Inflammatory macrophage treated with lipopolysaccharide for 1 hour (primary cell): Measurements from ENCODE around the gene METTL27.

ENCODE experiments used
- DNase-seq, 2 donors: peaks; one replicate each; pipeline ENCODE4 v3.0.0-alpha.2; 2020 to 2022

METTL27 gene

DNA sequence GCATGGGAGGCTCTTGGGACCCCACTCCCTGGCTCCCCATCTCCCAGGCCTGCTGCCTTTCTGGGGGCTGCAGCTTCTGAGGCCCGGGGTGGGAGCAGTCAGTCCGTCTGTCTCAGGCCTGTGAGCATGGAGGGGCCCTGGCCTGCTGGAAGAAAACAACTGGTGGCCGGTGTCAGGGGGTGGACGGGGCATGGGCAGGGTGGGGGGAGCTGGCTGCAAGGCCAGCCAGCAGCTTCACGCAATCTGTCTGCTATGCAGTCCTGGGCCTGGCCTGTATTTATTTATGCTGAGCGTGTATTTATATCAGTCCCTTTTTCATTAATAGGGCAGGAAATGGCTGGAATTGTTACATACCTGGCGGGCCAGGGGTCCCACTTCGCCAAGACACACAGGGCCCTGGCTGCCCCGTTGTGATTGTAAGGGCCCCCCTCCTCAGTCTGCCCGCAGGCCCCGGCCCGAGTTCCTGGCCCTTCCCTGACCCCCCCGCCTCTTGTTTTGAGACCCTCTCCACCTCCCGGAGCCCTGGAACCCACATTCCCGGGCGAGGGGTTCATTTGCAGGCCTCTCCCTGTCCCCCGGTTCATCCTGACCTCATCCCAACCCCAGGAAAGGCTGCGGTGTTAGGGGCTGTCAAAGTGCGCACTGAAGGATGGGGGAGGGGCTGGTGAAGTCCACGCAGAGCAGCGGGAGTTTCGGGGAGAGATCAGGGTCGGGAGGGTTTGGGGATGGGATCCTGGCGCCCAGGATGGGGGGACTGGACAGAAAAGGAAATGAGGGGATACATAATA lies 26.9 kb upstream of the METTL27 start:
- no peak for DNase-seq

DNA sequence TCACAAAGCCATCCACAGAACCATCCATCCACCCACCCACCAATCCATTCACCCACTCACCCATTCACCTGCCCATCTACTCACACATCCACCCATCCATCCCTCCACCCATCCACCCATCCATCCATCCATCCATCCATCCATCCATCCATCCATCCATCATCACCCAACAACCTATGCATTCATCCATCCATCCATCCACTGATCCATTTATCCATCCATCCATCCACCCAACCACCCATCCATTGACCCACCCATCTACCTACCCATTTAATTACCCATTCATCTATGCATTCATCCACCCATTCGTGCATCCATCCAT lies 24.1 kb upstream of the METTL27 start:
- DNase-seq = no peak

DNA sequence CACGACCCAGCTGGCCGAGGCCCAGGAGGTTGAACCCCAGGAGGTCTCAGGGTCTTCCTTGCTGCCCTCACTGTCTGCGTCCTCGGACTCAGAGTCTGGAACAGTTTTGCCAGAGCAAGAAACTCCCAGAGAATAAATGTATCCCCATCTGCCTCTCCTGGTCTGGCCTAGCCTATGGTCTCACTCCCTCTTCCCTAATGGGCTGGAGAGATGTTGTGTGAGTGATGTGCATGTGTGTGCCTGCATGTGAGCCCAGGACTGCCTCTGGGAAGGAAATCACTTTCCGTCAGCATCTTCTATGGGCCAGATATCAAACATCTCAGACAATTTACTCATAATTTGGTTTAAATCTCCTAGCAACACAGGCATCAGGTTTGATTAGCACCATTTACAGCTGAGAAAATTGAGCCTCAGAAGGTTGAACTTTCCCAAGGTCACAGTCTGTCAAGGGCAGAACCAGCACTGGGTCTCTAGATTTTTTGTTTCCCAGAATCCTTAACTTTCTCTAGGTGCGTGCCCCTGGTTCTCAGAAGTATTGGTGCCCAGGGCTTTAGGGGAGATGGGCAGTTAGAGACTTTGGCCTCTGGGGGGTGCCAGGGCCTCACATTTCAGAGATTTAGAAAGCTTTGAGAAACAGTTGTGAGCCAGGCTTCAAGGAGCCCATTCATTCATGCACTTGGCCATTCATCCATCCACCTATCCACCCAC lies 23.6 kb upstream of the METTL27 start:
- peak; percentile 38 to 73 for DNase-seq

DNA sequence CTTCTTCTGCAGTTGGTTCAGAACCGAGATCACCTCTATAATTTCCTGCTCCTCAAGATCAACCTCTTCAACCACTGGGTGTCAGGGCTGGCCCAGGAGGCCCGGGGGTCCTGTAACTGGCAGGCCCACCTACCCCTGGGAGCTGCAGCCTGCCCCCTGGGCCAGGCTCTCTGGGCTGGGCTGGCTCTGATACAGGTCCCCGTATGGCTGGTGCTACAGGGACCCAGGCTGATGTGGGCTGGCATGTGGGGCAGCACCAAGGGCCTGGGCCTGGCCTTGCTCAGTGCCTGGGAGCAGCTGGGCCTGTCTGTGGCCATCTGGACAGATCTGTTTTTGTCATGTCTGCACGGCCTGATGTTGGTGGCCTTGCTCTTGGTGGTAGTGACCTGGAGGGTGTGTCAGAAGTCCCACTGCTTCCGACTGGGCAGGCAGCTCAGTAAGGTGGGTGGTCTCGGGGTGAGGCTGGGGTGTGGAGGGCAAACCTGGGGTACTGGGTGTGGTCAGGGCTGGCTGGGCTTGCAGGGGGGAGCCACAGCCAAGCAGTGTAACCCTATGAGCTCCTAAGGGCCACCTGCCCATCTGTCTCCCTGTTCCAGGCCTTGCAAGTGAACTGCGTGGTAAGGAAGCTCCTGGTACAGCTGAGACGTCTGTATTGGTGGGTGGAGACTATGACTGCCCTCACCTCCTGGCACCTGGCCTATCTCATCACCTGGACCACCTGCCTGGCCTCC lies 22.8 kb upstream of the METTL27 start:
- DNase-seq = no peak

DNA sequence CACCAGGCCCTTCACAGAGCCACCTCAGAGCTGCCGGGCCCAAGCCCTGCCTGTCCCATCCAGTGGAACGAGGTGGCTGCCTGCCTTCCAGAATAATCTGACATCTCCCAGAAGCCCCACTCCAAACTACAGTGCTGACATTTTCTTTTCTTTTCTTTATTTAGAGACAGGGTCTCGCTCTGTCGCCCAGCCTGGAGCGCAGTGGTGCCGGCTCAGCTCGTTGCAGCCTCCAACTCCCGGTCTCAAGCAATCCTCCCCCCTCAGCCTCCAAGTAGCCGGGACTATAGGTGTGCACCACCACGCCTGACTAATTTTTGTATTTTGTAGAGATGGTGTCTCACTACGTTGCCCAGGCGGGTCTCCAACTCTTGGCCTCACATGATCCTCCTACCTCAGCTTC lies 19.0 kb upstream of the METTL27 start:
- no peak for DNase-seq

DNA sequence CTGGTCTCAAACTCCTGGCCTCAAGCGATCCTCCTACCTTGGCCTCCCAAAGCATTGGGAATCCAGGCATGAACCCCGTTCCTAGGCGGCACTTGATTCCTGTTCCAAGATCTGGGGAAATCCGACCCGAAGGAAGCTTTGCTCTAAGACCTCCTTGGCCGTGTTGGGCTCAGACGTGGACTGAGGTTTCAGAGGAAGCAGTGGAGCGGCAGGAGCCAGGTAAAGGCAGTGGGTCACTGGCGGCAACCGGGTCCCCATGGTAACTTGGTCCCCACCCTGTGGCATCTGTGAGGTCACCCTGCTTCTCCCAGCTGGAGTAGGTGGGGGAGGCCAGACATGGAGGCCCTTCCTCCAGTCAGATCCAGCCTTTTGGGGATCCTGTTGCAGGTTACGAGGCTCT lies 18.5 kb upstream of the METTL27 start, which contains the start of gene TMEM270:
TMEM270 (plus strand) TSS at position 301 of the 400 bp plus-strand sequence; CDS start at position 337, 36 bp downstream.
- DNase-seq = no peak

DNA sequence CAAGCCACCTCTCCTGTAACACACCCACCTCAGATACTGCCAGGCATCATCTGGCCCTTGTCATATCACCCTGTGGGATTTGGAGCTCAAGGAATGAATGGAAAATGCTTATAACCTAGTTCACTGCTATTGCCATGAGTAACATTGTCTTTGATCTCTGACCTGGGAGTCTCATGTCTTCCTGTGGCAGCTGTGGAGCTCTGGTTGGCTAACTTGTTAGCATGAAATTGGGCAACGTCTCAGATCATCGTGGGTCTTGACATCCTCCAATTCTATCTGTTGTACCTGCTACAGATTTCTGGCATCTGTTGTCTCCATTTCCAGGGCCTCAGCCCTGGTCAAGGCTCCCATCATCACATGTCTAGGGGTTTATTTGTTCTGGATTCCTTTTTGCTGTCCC lies 16.5 kb upstream of the METTL27 start:
- no peak for DNase-seq

DNA sequence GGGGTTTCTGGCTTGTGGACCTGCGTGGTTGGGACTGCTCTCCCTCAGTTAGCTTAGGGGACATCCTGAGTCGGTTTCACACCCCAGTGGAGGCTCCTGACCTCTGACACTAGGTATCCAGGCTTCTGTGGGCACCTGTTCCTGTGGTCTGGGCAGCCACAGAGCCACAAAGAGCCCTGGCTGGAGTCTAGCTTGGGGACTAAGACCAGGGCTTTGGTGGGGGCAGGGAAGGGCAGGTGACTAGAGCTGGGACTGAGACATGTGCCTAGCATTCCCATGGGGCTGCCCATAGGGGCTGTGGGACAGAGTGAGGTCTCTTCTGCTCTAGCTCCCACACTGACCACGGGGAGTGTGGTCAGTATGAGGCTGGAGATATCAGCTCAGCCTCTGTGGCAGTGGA lies 14.6 kb upstream of the METTL27 start:
- no peak for DNase-seq

DNA sequence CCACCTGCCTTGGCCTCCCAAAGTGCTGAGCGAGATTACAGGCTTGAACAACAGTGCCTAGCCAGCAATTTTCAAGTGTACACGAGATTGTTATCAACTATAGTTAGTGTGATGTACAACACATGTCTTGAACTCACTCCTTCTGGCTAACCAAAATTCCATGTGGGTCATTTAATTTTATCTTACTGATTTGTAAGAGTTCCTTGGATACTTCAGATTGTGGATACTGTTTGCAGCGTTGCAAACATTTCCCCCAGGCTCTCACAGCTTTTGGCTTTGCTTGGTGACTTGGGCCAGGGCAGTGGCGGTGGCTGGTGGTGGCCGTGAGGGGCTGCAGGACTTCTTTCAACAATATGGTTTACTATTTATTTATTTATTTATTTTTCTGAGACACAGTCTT lies 10.2 kb upstream of the METTL27 start:
- no peak for DNase-seq

DNA sequence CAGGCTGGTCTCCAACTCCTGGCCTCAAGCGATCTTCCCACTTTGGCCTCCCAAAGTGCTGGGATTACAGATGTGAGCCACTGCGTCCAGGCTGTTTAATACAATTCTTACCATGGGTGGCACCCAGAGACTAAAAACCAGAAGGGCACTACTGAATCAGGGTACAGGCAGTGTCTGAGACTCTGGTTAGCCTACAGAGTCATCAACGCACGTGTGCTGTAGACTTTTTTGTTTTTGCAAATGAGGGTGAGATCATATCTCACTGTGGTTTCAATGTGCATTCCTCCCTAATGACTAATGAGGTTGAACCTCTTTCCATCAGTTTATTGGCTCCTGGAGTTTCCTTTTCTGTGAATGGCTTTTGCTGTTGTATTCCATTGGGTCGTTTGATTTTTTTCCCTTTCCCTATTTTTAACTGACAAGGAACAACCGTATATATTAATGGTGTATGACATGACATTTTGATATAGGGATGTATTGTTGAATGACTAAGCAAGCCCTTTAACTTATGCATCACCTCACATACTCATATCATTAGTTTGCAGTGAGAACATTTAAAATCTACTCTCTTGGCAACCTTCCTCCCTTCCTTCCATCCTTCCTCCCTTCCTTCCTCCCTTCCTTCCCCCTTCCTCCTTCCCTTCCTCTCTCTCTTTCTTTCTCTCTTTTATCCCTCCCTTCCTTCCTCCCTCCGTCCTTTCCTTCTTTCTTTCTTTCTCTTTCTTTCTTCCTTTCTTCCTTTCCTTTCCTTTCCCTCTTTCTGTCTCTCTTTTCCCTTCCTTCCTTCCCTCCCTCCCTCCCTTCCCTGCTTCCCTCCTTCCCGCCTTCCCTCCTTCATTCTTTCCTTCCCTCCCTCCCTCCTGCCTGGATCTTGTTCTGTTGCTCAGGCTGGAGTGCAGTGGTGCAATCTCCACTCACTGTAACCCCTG lies 9.4 kb upstream of the METTL27 start:
- DNase-seq = peak; percentile 70 to 83

DNA sequence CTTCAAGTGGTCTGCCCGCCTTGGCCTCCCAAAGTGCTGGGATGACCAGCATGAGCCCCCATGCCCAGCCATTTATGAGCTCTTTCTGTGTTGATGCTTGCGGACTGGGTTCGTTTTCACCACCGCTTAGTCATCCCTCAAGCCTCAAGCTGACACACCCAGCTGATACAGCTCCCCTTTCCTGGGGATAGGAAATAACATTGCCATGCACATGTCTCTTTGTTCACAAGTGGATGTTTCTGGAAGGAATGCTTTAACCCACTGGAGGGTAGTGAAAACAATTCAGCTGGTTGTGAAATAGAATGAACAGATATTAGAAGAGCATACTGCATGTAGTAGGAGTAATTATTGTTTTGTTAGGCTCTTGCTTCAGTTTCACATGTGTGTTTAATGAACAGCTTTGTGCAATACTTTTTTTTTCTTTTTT lies 8.5 kb upstream of the METTL27 start:
- DNase-seq = peak; percentile 45 to 48

DNA sequence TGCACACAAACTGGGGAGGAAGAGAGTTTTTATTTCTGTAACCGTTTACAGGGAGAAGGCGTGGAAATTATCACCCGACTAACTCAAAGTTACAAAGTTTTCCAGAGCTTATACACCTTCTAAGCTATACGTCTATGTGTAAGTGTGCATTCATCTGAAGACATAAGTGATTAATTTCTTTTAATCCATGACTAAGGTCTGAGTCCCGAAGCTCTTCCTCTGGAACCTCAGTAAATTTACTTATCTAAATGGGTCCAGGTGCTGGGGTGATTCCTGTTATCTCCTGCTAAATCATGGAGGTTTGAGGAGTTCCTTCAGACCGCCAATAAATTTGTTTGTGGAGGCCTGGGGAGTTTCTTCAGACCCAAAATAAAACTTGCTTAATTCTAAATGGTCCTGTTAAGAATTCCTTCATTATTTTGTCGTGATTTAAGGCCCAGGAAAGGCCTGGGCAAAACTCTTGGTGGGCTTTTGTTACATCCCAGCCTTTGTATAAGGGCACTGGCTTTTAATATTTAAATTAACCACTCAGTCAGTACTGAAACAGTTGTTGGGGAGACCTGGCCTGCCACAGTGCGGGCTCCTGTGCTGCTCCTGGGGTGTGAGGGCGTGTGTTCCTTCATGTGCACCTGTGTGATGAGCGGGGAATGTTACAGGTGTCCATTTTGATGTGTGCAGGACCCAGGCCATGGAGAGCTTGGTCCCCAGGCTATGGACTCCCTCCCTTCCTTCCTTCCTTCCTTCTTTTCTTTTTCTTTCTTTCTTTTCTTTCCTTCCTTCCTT lies 5.8 kb upstream of the METTL27 start:
- no peak for DNase-seq

DNA sequence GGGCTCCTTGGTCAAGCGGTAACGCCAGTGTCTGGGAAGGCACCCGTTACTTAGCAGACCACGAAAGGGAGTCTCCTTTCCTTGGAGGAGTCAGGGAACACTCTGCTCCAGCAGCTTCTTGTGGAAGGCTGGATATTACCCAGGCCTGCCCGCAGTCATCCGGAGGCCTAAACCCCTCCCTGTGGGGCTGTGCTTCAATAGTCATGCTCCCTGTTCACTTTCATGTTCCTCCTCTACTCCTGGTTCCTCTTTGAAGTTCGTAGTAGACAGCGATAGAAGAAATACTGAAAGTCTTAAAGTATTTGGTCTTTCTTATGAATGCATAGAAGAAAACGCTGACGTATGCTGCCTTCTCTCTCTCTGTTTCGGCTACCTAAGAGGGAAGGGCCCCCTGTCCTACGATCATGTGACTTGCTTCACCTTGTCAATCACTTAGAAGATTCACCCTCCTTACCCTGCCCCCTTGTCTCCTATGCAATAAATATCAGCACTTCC lies 3.4 kb upstream of the METTL27 start:
- DNase-seq = peak; percentile 71

DNA sequence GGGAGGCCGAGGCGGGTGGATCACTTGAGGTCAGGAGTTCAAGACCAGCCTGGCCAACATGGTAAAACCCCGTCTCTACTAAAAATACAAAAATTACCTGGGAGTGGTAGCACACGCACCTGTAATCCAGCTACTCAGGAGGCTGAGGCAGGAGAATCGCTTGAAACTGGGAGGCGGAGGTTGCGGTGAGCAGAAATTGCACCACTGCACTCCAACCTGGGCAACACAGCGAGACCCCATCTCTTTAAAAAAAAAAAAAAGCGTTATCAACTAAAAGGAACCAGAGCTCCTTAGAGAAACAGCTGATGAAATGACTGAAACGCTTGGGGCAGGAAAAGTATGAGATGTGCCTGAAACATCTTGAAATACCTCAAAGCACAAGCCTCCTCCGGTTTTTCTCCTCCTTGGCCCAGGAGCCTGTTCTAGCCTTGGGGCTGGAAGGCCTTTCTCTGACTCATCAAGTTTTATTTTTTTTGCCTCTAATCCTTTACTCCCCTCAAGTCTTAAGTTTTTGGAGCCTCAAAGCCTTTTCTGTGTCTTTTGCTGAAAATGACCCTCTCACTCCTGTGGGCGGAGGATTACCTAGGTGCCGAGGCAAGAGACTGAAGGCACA lies 2.6 kb upstream of the METTL27 start:
- DNase-seq = no peak

DNA sequence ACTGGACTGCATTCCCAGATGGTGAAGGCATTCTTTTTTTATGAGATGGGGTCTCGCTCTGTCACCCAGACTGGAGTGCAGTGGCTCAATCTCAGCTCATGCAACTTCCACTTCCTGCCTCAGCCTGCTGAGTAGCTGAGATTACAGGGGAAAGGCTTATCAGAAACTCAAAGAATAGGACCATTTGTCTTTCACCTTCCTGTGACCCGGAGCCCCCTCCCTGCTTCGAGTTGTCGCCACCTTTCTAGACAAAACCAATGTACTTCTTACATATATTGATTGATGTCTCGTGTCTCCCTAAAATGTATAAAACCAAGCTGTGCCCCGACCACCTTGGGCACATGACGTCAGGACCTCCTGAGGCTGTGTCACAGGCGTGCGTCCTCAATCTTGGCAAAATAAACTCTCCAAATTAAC lies 1.8 kb upstream of the METTL27 start:
- DNase-seq = no peak

DNA sequence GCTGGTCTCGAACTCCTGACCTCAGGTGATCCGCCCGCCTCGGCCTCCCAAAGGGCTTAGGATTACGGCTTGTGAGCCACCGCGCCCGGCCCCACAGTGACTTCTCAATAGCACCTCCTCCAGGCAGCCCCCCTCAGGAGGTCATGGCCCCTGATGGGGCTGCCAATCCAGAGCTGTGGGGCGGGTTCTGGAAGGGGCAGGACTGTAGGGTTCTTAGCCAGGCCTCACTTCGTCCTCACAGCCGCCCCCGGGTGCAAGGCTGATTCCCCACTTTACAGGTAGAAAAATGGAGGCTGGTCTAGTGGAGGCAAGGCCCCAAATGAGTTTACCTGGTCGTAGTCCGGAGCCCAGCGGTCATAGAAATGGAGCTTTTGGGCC lies 638 bp downstream of the METTL27 start:
- DNase-seq = no peak

DNA sequence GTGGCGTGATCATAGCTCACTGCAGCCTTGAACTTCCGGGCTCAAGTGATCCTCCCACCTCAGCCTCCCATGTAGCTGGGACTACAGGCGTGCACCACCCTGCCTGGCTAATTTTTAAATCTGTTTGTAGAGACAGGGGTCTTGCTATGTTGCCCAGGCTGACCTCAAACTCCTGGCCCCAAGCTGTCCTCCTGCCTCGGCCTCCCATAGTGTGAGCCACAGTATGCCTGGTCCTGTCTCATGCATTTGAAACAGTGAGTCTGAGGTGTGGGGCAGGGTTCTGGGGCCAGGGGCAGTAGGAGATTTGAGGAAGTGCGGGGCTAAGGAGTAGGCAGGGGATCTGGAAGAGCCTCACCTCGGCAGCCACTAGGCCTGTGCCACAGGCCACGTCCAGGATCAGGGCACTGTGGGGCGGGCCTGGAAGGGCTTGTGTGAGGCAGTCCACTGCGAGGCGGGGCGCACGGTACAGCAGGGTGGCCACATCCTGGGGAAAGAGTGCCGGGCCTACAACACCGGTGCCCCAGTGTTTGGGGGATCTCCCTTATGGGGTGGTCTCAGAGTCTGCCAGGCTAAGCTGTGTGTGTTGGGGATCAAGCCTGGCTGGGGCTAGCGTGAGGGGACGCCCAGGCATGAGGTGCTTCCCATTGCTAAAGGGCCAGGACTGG lies 1.5 kb downstream of the METTL27 start:
- DNase-seq = no peak

DNA sequence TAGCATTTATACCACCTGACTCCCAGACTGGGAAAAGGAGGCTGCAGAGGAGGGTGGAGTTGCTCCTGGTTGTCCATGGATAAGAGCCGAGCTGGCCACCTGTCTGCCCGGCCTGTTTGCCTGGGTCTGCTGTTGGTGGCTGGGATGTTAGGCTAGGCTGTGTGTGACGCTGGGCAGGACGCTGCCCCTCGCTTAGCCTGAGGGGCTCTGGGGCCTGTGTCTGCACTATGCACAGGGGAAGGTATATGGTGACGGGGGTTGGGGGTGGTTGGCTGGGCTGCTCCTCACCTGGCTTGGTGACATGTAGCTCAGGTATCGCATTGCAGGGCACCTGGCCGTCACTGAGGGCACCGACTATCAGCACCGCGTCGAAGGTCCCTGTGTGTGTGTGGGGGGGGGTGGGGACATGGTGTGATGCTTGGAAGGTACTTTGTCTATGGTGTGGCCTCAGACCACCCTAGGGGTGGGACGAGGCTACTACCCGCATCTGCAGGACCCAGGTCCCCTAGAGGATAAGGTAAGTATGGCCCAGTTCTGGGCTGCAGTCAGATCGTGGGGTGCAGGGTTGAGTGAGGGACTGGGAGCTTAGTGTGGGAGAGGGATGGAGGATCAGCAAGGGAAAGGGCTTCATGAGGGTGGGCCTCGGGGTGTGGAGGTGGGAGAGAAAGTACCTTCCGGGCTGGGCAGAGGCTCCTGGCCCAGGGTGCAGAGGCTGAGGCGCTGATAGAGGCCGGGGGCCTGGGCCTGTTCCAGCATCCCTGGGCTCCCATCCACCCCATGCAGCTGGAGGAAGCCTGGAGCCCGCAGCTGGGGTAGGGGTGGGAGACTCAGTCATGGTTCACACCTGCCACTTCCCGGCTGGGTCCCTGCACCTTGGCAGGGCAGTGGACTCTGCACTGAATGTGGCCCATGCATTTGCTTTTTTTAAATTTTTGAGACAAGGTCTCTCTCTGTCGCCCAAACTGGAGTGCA lies 2.3 kb downstream of the METTL27 start:
- no peak for DNase-seq

DNA sequence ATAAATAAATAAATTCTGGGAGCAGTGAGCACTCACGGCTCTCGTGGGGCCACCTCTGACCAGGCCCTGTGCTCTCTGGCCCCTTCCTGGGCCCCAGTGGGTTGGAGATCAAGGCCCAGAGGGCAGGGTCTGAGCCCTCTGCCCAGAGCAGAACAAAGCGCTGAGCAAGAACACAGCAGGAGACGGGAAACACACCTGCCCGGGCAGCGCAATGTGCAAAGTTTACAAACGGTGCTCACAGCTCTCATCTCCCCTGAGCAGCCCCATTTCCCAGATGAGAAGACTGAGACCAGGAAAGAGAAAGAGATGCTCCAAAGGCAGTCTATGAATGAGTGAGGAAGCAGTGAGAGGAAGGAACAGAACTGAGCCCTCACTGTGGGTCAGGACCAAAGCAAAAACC lies 3.0 kb downstream of the METTL27 start:
- DNase-seq = no peak
